ENCODE results near the gene CPSF4.
"Not testable (repeated sequence)": the region's sequence is repeated elsewhere in the genome, so short reads cannot be mapped to it uniquely, and the experiment has no call there.

CPSF4 gene

DNA sequence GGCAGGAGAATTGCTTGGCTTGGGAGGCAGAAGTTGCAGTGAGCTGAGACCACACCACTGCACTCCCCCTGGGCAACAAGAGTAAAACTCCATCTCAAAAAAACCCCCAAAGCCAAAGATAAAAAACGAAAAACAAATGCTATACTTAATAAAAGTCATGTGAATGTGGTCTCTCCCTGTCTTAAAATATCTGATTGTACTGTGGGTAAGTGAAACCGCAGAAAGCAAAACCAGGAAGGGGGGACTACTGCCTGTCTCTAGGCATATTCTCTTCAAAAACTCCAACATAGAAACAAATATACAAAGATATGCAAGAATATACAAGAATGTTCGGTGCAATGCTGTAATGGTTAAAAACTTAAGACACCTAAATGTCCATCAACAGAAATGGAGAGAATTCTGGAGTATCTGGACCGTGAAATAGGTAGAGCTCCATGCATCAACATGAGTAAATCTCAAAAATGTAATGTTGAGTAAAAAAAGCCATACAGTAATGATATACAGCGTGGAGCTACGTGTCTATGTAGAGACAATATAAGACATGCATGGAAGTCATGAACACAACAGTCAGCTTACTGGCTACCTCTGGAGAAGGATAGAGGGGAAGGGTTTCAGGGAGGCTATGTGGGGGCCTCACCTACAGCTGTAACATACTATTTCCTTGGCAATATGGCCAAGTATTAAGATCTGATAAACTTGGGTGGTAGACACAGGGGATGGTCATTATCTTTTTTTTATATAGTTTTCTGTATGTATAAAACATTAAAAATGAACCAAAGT is 59.2 kb downstream of the CPSF4 start:
- no peak for DNase-seq

GRCh38 chr7:99498546-99498944 is 59.8 kb downstream of the CPSF4 start:
- no peak for DNase-seq

GRCh38 chr7:99499371-99499720 is 60.6 kb downstream of the CPSF4 start:
- DNase-seq, result no peak

GRCh38 chr7:99499721-99500636 is 61.2 kb downstream of the CPSF4 start, which contains the start of gene ZNF394:
Gene ZNF394, minus strand, starts transcription at chr7:99500281. Its CDS starts 188 bp downstream, at chr7:99500093.
- peak; percentile 66 for DNase-seq

DNA sequence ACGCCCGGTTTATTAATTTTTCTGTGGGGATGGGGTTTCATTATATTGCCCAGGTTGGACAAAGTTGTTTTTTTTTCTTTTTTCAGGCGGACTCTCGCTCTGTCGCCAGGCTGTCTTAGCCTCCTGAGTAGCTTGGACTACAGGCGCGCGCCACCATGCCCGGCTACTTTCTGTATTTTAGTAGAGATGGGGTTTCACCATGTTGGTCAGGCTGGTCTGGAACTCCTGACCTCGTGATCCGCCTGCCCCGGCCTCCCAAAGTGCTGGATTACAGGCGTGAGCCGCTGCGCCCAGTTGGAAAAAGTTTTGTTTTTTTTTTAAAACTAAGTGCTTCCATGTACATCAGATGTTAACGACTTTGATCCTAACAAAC is 61.9 kb downstream of the CPSF4 start:
- DNase-seq, result no peak

- not testable (repeated sequence) for DNase-seq
Measured at GRCh38 chr7:99501236-99501635, 62.5 kb downstream of the CPSF4 start.

DNA sequence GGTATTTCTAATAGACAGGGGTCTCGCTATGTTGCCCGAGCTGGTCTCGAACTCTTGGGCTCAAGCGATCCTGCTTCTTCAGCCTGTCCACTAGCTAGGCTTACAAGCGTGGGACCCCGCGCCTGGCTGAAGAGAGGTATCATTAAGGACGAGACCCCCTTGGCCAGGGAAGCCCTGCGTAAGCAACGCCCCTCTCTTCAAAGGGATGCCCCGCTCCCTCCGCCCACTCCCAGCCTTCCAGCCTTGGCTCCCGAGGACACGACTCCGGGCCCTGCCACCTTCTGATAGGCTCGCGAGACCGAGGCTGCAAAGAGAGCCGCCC is 65.5 kb downstream of the CPSF4 start:
- DNase-seq, result no peak

DNA sequence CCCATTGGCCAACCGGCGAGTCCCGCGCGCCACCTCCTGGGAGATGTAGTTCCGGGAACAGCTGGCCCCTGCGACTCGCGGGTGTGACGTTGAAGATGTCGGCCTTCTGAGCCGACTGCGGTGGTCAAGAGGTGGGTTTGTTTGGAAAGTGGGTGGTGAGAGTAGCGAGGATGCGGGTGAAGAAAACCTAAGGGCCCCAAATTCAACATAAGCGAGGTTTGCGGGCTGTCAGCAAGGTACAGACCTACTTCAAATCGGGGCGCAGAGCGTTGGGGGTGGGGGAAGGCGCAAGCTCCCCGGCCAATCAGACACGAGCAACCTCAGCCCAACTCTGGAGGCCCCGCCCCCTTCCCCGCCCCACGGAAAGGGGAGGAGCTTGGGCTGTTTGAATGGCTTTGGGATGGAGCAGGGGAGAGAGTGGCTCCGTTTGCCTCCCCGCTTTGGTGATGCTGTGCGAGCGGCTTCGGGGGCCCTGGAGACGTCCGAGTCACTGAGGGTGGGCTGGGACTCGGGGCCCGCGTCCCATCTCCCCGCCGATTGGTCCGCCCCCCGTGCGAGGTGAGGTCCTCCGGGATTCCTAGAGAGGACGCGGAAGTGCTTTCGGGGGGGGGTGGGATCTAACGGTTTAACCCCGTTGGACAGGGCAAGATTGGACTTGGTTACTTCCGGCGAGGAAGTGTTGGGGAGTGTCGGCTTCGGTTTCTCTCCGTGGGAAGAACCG is 66.0 kb downstream of the CPSF4 start, which contains the start of gene ZKSCAN5:
Gene ZKSCAN5 (plus strand): TSS at position 60 of the 721 bp plus-strand sequence. CDS start 1,383 bp downstream, outside the sequence.
- DNase-seq, result peak; percentile 87

- DNase-seq, result no peak
Measured at GRCh38 chr7:99505324-99505662, 66.5 kb downstream of the CPSF4 start.
